HG03457 (cell line): ENCODE measurements around the gene RBCK1.
"Not testable (repeated sequence)": the region's sequence is repeated elsewhere in the genome, so short reads cannot be mapped to it uniquely, and the experiment has no call there.

Experiments
- ATAC-seq: cut with Tn5 transposase; IDR thresholded peaks from one replicate; pipeline ENCODE4 v1.9.1; 2021; ENCODE audit warnings: moderate number of reproducible peaks; ENCODE audit not compliant: unreplicated experiment

Gene RBCK1

GRCh38 chr20:467755-468154 lies 59.7 kb downstream of the RBCK1 start:
- ATAC-seq: no peak

- ATAC-seq: no peak
Measured at GRCh38 chr20:469746-470490, 61.8 kb downstream of the RBCK1 start.

- no peak for ATAC-seq
Measured at GRCh38 chr20:472137-472846, 64.2 kb downstream of the RBCK1 start.

- no peak for ATAC-seq
Measured at GRCh38 chr20:472889-473292, 64.8 kb downstream of the RBCK1 start.

- ATAC-seq: no peak
Measured at GRCh38 chr20:474581-474980, 66.5 kb downstream of the RBCK1 start.

- no peak for ATAC-seq
Measured at GRCh38 chr20:475463-476357, 67.6 kb downstream of the RBCK1 start.

GRCh38 chr20:476561-477249 lies 68.6 kb downstream of the RBCK1 start:
- ATAC-seq: not testable (repeated sequence)

- no peak for ATAC-seq
Measured at GRCh38 chr20:478010-478948, 70.2 kb downstream of the RBCK1 start.

GRCh38 chr20:478949-479429 lies 70.9 kb downstream of the RBCK1 start:
- ATAC-seq: no peak

GRCh38 chr20:479487-479886 lies 71.4 kb downstream of the RBCK1 start:
- no peak for ATAC-seq

- ATAC-seq: no peak
Measured at GRCh38 chr20:480044-480443, 71.9 kb downstream of the RBCK1 start.

GRCh38 chr20:481167-481566 lies 73.1 kb downstream of the RBCK1 start:
- ATAC-seq: no peak
